HEK293T (cell line): ENCODE results near the gene RALGAPB.

Experiments used
- ARNT ChIP-seq: fragments of 450-650 bp; IDR thresholded peaks from 2 replicates; pipeline ENCODE4 v1.6.1; 2017; ENCODE audit warnings: mild to moderate bottlenecking
- CTBP1 ChIP-seq: fragments of 450-650 bp; IDR thresholded peaks from 2 replicates; pipeline ENCODE4 v1.6.1; 2016; ENCODE audit warnings: borderline replicate concordance
- ELF4 ChIP-seq: fragments of 450-650 bp; IDR thresholded peaks from 2 replicates; pipeline ENCODE4 v1.6.1; 2017; ENCODE audit warnings: antibody characterized with exemption
- FOXA1 ChIP-seq: fragments of 450-650 bp; IDR thresholded peaks from 2 replicates; pipeline ENCODE4 v1.6.1; 2016; ENCODE audit warnings: mild to moderate bottlenecking
- FOXM1 ChIP-seq: fragments of 450-650 bp; IDR thresholded peaks from 2 replicates; pipeline ENCODE4 v1.6.1; 2017; ENCODE audit warnings: mild to moderate bottlenecking, borderline replicate concordance
- HDGF ChIP-seq: fragments of 450-650 bp; IDR thresholded peaks from 2 replicates; pipeline ENCODE4 v1.6.1; 2017; ENCODE audit warnings: antibody characterized with exemption, borderline replicate concordance
- SP1 ChIP-seq: fragments of 450-650 bp; IDR thresholded peaks from 2 replicates; pipeline ENCODE4 v1.6.1; 2017
- SUZ12 ChIP-seq: fragments of 450-650 bp; IDR thresholded peaks from 2 replicates; pipeline ENCODE4 v1.6.1; 2016; ENCODE audit warnings: mild to moderate bottlenecking
- TARDBP ChIP-seq: fragments of 450-650 bp; IDR thresholded peaks from 2 replicates; pipeline ENCODE4 v1.6.1; 2016

DNA sequence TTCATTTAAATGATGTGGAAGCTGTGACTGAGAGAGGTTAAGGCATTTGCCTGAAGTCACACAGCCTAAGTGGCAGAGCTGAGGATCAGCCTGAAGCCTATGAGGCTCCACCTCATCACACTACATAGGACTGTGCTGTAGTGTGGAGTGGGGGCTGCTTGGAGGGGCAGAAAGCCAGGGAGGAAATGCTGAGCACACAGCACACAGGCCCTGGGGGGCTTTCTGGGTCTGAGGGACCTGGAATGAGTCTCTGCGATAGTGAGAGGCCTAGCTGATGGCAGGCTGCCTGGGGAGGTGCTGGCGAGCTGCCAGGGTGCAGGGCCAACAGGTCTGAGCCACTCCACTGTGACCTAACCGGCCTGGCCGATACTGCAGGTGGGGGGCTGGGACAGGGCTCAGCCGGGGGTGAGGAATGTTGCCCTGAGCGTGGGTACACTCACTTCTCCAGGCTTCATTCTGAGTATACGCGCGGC lies 126.8 kb downstream of the RALGAPB start:
- TF ChIP-seq FOXA1: no peak
- no peak for TF ChIP-seq CTBP1
- TF ChIP-seq FOXM1: no peak
- TF ChIP-seq TARDBP: no peak
- no peak for TF ChIP-seq SP1
- TF ChIP-seq ELF4: no peak
- TF ChIP-seq SUZ12: no peak
- no peak for TF ChIP-seq ARNT
- TF ChIP-seq HDGF: no peak
